ENCODE measurements around the gene HSPB2.
A peak's percentile ranks its signal among the peaks of the same experiment; 100 is the strongest.

Gene HSPB2

DNA sequence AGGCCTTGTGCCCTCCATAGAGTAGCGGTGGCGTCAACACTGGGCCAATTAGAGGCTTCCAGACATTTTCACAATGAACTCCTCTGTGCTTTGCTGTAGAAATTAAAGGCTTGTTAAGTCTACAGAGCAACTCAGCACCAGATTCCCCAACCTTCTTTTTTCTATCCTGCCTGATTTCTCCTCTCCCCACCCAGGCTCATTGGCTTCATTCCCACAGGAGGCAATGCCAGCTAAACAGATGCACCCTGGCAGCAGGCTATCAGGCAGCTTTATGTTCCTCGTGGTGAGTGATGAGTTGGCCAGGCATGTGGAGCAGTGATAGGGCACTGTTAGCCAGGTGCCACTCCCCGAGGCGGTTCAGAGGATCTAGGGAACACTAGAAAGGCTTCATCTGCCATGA, 29.4 kb downstream of the HSPB2 start:
- DNase-seq: peak; percentile 94

DNA sequence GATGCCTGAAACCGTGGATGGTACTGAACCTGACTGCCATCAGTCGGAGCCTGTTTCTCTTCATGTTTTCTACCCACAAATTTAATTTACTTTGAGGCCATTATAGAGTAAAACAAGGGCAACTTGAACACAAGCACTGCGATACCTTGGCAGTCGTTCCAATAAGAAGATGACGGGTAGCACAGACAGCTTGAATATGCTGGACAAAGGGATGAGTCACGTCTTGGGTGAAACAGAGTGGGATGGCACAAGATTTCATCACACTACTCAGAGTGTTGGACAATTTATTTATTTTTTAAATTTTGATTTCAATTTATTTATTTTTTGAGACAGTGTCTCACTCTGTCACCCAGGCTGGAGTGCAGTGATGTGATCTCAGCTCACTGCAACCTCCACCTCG, 30.3 kb downstream of the HSPB2 start:
- DNase-seq: no peak

DNA sequence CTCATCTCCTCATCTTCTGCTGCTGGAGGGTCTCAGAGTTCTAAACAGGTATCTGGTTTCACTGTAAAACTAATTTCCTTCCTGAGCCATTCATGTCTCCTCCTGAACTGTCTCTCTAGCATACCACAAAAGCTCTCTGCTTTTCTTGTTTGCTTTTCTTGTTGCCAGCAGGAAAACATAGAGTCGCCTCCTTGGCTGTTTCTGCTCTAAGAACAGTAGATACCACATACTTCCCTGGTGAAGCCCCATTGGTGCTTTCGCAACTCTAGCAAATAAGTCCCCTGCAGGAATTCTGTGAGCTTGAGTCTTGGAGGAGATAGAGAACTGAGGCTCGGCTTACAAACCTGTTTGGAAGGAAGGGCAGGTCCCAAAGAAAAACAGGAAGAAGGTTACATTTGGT, 31.6 kb downstream of the HSPB2 start:
- DNase-seq: no peak

DNA sequence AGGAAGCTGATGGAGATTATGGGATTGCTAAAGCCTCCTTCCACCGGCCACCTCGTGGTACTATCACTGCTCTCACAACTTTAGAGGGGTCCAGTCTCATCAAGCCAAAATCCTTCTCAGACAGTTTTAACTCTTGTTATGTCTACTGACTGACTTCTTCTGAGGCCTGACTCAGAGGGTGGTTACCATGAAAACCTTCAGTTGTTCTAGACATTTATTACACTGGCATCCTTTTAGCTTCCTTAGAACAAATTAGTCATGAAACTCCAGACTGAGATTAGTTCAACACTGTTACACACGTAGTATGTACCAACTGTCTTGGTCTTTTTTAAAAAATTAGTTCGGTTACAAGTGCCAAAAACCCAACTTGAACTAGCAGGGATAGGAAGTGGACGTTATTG, 32.1 kb downstream of the HSPB2 start:
- no peak for DNase-seq

DNA sequence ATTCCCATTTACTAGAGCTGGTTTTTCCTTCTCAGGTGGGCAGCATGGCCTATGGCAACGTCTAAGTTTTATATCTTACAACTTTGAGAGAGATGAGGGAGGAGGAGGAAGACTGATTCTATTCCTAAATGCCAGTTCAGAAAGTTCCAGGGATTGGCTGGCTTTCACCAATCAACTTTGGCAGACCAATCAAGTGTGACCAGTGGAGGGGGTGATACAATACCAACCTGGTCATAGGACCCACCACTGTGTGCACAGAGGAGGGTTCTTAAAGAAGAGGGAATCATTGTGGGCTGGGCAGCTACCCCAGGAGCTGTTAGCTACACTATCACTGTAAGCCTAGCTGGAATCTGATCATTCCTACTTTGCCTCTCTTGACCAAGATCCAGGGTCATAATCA, 32.7 kb downstream of the HSPB2 start:
- no peak for DNase-seq

DNA sequence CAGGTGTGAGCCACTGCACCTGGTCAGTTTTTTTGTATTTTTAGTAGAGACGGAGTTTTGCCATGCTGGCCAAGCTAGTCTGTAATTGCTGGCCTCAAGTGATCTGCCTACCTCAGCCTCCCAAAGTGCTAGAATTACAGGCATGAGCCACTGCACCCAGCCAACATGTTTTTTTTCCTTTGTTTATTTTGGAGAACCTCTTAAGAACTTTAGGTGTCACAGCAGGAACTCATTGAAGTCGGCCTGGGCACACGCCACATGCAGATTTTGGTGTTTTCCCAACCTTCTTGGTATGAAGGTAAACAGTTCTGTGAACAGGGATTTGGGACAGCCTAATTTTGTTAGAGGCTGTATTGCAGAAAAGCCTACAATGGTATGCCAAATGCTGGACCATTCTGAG, 34.0 kb downstream of the HSPB2 start:
- no peak for DNase-seq

DNA sequence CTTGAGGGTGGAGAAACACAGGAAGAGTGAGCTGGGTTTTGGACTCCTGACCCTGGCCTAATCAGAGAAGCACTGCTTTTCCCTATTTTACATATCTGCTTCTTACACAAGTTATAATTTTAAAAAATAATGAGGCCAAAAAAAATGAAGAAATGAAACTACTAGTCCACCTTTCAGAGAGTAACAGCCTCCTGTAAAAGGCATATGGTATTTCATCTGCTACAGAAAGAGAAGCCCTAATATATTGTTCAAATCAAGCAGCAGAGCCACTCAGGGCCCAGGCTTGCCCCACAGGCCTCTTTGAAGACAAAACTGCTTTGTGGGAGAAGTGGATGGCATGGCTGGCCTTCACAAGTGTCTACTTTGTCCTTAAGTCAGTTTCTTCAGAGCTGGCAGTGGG, 34.6 kb downstream of the HSPB2 start:
- no peak for DNase-seq

DNA sequence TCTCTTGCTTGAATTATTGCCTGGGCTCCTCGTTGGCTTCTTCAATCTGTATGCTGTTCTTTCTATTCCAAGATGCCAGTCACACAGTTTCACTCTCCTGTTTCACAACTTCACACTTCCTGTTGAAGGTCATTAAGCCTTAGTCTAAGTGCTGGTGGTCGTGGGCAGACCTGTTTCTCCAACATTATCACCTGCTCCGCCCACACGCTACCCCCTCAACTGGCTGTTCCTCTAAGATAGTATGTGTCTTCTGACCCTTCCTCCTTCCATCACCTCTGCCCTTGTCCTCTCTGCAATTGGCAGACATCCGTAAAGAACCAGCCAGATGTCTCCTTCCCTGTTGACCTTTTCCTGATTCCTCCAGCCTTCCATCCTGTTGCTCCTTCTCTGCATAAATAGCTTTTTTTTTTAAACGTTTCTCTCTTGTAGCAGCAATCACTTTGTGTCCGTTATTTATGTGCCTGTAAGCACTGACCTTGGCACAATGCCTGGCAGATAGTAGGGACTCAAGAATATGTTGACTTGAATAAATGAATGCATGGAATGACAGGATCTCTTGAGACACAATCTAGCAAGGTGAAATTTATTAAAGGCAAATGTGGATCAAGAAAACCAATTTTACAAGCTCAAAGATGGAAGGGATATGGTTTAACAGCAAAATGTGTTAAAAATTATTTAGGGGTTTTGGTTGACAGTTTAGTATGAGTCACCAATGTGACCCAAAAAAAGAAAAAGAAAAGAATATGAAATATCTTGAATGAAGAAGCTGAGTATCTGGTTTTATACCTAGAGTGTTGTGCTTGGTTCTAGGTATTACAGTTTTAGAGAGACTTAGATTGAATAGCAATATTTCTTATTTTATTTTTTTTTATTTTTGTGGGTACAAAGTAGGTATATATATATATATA, 37.2 kb downstream of the HSPB2 start:
- no peak for DNase-seq

DNA sequence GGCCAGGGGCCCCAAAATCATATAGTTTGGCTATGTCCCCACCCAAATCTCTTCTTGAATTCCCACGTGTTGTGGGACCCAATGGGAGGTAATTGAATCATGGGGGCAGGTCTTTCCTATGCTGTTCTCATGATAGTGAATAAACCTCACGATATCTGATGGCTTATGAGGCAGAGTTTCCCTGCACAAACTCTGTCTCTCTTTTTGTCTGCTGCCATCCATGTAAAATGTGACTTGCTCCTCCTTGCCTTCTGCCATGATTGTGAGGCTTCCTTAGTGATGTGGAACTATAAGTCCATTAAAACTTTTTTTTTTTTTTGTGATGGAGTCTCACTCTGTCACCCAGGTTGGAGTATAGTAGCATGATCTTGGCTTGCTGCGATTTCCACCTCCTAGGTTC, 39.0 kb downstream of the HSPB2 start:
- DNase-seq: no peak

DNA sequence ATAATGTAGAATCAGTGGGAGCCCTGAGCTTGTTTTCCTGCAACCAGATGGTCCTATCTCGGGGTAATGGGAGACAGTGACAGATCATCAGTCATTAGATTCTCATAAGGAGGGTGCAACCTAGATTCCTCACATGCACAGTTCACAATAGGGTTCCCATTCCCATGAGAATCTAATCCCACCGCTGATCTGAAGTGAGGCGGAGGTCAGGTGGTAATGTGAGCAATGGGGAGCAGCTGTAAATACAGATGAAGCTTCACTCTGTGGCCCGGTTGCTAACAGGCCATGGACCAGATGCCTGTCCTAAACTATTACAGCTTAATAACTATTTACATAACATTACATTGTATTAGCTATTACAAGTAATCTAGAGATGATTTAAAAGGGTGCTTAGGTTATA, 41.6 kb downstream of the HSPB2 start:
- no peak for DNase-seq

DNA sequence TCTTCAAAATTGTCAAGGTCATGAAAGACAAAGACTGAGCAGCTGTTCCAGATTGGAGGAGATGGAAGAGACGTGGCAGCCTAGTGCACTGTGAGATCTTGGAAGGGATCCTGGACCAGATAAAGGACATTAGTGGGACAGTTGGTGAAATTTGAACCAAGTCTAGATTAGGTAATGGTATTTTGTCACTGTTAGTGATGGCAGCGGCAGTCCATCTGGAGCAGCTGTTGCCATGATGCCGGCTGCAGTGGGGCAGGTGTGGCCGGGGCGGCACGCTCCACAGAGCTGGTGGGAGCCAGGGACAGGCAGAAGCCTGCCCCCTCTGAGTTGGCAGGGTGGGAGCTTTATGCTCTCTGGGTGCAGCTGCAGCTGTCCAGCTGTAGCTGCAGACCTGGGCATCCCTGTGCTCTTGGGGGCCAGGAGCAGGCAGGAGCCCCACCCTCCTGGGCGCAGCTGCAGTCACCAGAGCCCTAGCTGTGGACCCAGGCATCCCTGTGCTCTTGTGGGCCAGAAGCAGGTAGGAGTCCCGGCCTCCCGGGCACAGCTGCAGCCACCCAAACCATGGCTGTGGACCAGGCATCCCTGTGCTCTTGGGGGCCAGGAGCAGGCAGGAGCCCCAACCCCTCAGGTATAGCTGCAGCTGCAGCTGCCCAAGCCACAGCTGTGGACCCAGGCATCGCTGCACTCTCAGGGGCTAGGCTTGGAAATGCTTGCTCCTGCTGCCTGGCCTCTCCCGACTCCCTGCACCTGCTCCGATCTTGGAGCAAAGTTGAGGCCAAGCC, 45.3 kb downstream of the HSPB2 start:
- DNase-seq: no peak

DNA sequence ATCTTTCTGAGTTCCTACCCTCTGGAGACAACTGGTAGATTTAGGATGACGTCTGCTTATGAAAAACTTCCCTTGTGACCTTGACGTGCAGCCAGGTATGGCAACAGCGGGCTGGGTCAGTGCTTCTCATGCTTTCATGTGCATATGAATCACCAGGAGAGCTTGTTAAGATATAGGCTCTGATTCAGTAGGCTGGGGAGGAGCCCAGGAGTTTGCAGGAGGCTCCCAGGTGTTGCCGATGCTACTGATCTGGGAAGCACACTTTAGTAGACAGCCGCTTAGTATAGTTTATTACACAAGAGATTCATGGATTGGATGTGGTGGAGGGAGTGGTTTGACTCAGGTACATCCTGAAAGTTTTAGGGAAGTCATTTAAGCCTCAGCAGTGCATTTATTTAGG, 48.4 kb downstream of the HSPB2 start:
- DNase-seq: no peak

DNA sequence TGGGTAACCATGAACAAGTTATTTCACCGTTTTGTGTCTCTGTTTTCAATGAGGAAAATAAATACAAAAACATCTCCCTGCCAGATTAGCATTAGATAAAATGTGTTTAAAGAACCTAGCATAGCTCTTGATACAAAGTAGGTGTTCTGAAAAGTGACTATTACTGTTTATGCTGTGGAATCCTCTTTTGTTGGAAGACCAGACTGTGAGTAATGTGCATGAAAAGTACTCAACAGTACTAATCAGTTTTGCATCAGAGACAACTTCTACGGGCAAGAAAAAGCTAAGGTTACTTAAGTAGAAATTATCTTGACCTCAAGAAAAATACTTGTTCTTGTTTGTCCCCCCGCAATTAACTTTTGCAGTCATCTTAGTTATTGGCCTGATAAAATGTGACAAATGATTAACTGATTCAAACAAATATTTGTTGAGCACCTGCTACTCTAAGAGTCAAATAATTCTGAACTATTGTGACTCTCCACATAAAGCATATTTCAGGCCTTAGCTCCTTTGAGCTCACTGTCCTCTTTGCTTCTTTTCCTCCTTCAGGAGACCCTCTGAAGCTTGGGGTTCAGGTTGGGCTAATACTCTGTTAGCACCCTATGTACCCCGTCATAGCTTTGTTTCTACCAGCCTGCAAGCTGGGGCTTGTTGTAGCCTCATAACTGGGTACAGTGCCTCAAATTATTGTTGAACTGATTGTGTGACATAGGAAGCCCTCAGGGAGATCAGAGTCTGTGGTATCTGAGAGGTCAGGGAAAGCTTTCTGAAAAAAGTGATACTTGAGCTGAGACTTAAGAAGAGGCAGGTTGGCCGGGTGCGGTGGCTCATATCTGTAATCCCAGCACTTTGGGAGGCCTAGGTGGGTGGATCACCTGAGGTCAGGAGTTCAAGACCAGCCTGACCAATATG, 49.1 kb downstream of the HSPB2 start:
- no peak for DNase-seq
